ENCODE results near the gene UCN2.
A peak's percentile ranks its signal among the peaks of the same experiment; 100 is the strongest.

The UCN2 gene

GRCh38 chr3:48563382-48563918 lies at the start of gene UCN2:
TSS of gene UCN2 (minus strand) at chr3:48563781. CDS start at chr3:48563124, 657 bp downstream.
- DNase-seq (ENCODE audit: low read depth in 2 of 2), result no peak

- DNase-seq (ENCODE audit: low read depth in 2 of 2), result no peak
Measured at GRCh38 chr3:48612309-48612708, 48.7 kb upstream of the UCN2 start.

- peak; percentile 80 to 84 for DNase-seq (ENCODE audit: low read depth in 2 of 2)
Measured at GRCh38 chr3:48609088-48610005, 45.8 kb upstream of the UCN2 start, which contains the start of gene UQCRC1. TSS of gene UQCRC1 (minus strand) at chr3:48609646. CDS start at chr3:48609620, 26 bp downstream.

- DNase-seq (ENCODE audit: low read depth in 2 of 2), result no peak
Measured at GRCh38 chr3:48607519-48607918, 43.9 kb upstream of the UCN2 start.

- no peak for DNase-seq (ENCODE audit: low read depth in 2 of 2)
Measured at GRCh38 chr3:48601622-48601994, 38.0 kb upstream of the UCN2 start.

GRCh38 chr3:48600711-48601621 lies 37.4 kb upstream of the UCN2 start:
- DNase-seq (ENCODE audit: low read depth in 2 of 2), result no peak

- DNase-seq (ENCODE audit: low read depth in 2 of 2), result no peak
Measured at GRCh38 chr3:48599509-48600285, 36.1 kb upstream of the UCN2 start.

- no peak for DNase-seq (ENCODE audit: low read depth in 2 of 2)
Measured at GRCh38 chr3:48599077-48599501, 35.5 kb upstream of the UCN2 start.

GRCh38 chr3:48598323-48599076 lies 34.9 kb upstream of the UCN2 start:
- no peak for DNase-seq (ENCODE audit: low read depth in 2 of 2)

GRCh38 chr3:48597408-48597800 lies 33.8 kb upstream of the UCN2 start:
- DNase-seq (ENCODE audit: low read depth in 2 of 2), result no peak

GRCh38 chr3:48596676-48597407 lies 33.3 kb upstream of the UCN2 start:
- no peak for DNase-seq (ENCODE audit: low read depth in 2 of 2)

GRCh38 chr3:48596157-48596556 lies 32.6 kb upstream of the UCN2 start:
- no peak for DNase-seq (ENCODE audit: low read depth in 2 of 2)

GRCh38 chr3:48595526-48596121 lies 32.0 kb upstream of the UCN2 start:
- DNase-seq (ENCODE audit: low read depth in 2 of 2), result no peak

- no peak for DNase-seq (ENCODE audit: low read depth in 2 of 2)
Measured at GRCh38 chr3:48595075-48595525, 31.5 kb upstream of the UCN2 start, which contains the start of gene COL7A1. TSS of gene COL7A1 (minus strand) at chr3:48595329. CDS start at chr3:48595159, 170 bp downstream.

- DNase-seq (ENCODE audit: low read depth in 2 of 2), result no peak
Measured at GRCh38 chr3:48594417-48595049, 31.0 kb upstream of the UCN2 start.

- no peak for DNase-seq (ENCODE audit: low read depth in 2 of 2)
Measured at GRCh38 chr3:48593337-48593736, 29.8 kb upstream of the UCN2 start.

GRCh38 chr3:48592519-48593087 lies 29.0 kb upstream of the UCN2 start:
- no peak for DNase-seq (ENCODE audit: low read depth in 2 of 2)

GRCh38 chr3:48591886-48592518 lies 28.4 kb upstream of the UCN2 start:
- no peak for DNase-seq (ENCODE audit: low read depth in 2 of 2)
